Endothelial cell of umbilical vein (primary cell): Measurements from ENCODE around the gene C16orf90. TPM values are rescaled to one million over a fixed set of nuclear protein-coding genes. Genes with fewer than 3 reads are reported as not detected.

ENCODE experiments used
- BruUV-seq: library from RNA; stranded (reverse); fragments of 400-500 nt; replicated peaks from 2 replicates; lab custom pipeline; 2021; lab: Mats Ljungman, UMichigan
- CTCF ChIA-PET: fragments of 300-600, 350-600 bp; sonication (Branson Sonifier 250); formaldehyde crosslinking; loops from one replicate; lab custom pipeline; 2021; ENCODE audit warnings: antibody characterized with exemption, inconsistent platforms; lab: Charles Lee
- POLR2A ChIA-PET: fragments of 300-600, 350-600 bp; sonication (Branson Sonifier 250); formaldehyde crosslinking; loops from one replicate; lab custom pipeline; 2021; ENCODE audit warnings: antibody characterized with exemption, inconsistent platforms; lab: Charles Lee
- DNase-seq: peaks from one replicate; pipeline ENCODE4 v3.0.0-alpha.2; 2011; ENCODE audit warnings: low read depth, low spot score
- FAIRE-seq: peaks from 2 replicates; lab custom pipeline; 2011; peaks lifted over from hg19 to GRCh38; lab: Jason Lieb, UNC
- H2AFZ ChIP-seq: 2 replicates; pipeline ENCODE4 v1.6.0; 2012; ENCODE audit warnings: low read depth, low read length, control low read depth, inconsistent platforms
- H3K27ac ChIP-seq: 2 replicates; pipeline ENCODE4 v1.5.1; 2011; ENCODE audit warnings: low read depth, mild to moderate bottlenecking, control low read depth, low read length, moderate library complexity; ENCODE audit not compliant: insufficient read depth
- H3K27me3 ChIP-seq, 2 experiments: 2 replicates each; pipeline versions ENCODE4 v1.6.0 to v1.6.1; 2011; ENCODE audit warnings: low read length in 2 of 2, mixed read lengths in 1 of 2; ENCODE audit not compliant: control insufficient read depth in 2 of 2, insufficient read depth in 2 of 2
- H3K36me3 ChIP-seq, 2 experiments: 2 replicates in 1 of 2; 3 replicates in 1 of 2; pipeline ENCODE4 v1.5.1; 2011; ENCODE audit warnings: low read length in 2 of 2, mild to moderate bottlenecking in 1 of 2, moderate library complexity in 1 of 2; ENCODE audit not compliant: control insufficient read depth in 2 of 2, insufficient read depth in 2 of 2; ENCODE audit errors: extremely low read depth in 1 of 2
- H3K4me1 ChIP-seq: 3 replicates; pipeline ENCODE4 v1.5.1; 2011; ENCODE audit warnings: mild to moderate bottlenecking, low read length; ENCODE audit not compliant: control insufficient read depth, insufficient read depth; ENCODE audit errors: extremely low read depth
- H3K4me2 ChIP-seq: 2 replicates; pipeline ENCODE4 v1.6.1; 2011; ENCODE audit warnings: low read length, control low read depth, mixed read lengths; ENCODE audit not compliant: insufficient read depth
- H3K4me3 ChIP-seq, 3 experiments: fragments of 200-600 bp in 1 of 3; sonication (generic), shearing (Covaris generic) in 1 of 3; replicated peaks in 1 of 3; 2 replicates each; pipeline ENCODE4 v1.5.1; 2011 to 2016; ENCODE audit warnings: control low read depth in 3 of 3, low read length in 3 of 3, mild to moderate bottlenecking in 2 of 3, inconsistent platforms in 1 of 3, low read depth in 1 of 3, moderate library complexity in 1 of 3; ENCODE audit not compliant: insufficient read depth in 1 of 3
- H3K79me2 ChIP-seq: 2 replicates; pipeline ENCODE4 v1.6.0; 2012; ENCODE audit warnings: low read length, inconsistent platforms; ENCODE audit not compliant: control insufficient read depth, insufficient read depth
- H3K9ac ChIP-seq: replicated peaks from 2 replicates; pipeline ENCODE3; 2011; ENCODE audit warnings: low read length, control low read depth; ENCODE audit not compliant: insufficient read depth; ENCODE audit errors: extremely low read depth
- H3K9me1 ChIP-seq: replicated peaks from 3 replicates; pipeline ENCODE4 v1.6.0; 2011; ENCODE audit warnings: mild to moderate bottlenecking, low read length; ENCODE audit not compliant: control insufficient read depth, insufficient read depth; ENCODE audit errors: extremely low read depth
- H3K9me3 ChIP-seq: replicated peaks from 2 replicates; pipeline ENCODE4 v1.5.1; 2012; ENCODE audit warnings: low read length, inconsistent platforms; ENCODE audit not compliant: control insufficient read depth, insufficient read depth
- H4K20me1 ChIP-seq: replicated peaks from 2 replicates; pipeline ENCODE3; 2011; ENCODE audit warnings: mild to moderate bottlenecking, low read length; ENCODE audit not compliant: control insufficient read depth, insufficient read depth; ENCODE audit errors: extremely low read depth
- EZH2 ChIP-seq: IDR thresholded peaks from 2 replicates; pipeline ENCODE4 v1.6.1; 2012; ENCODE audit warnings: borderline replicate concordance, low read depth, mild to moderate bottlenecking, moderate library complexity, low read length, inconsistent platforms; ENCODE audit not compliant: severe bottlenecking
- FOS ChIP-seq: IDR thresholded peaks from 2 replicates; pipeline ENCODE4 v1.6.1; 2011; ENCODE audit warnings: mild to moderate bottlenecking, low read length, moderate library complexity, borderline replicate concordance; ENCODE audit not compliant: insufficient read depth
- GATA2 ChIP-seq: IDR thresholded peaks from 2 replicates; pipeline ENCODE4 v1.7.0; 2011; ENCODE audit warnings: low read depth, mild to moderate bottlenecking, moderate library complexity, mixed read lengths, low read length; ENCODE audit not compliant: insufficient read length, insufficient read depth
- JUN ChIP-seq: IDR thresholded peaks from 2 replicates; pipeline ENCODE4 v1.6.1; 2011; ENCODE audit warnings: borderline replicate concordance, low read depth; ENCODE audit not compliant: insufficient read length, insufficient read depth
- MYC ChIP-seq: IDR thresholded peaks from one replicate; pipeline ENCODE4 v1.6.1; 2011; ENCODE audit warnings: mild to moderate bottlenecking, low read depth, low read length
- POLR2A ChIP-seq: IDR thresholded peaks from 2 replicates; pipeline ENCODE4 v1.6.1; 2012; ENCODE audit warnings: low read depth, mild to moderate bottlenecking, control low read depth, low read length
- POLR2AphosphoS5 ChIP-seq: IDR thresholded peaks from 2 replicates; pipeline ENCODE4 v1.6.1; 2012; ENCODE audit warnings: low read depth, mild to moderate bottlenecking, control low read depth, low read length, moderate library complexity; ENCODE audit not compliant: insufficient read depth
- dilution Hi-C: fragments of 300-500 bp; cut with MboI; formaldehyde crosslinking; loops from one replicate; pipeline ENCODE4 v1.15.0; 2019; ENCODE audit warnings: low sequenced_read_pairs; ENCODE audit not compliant: extremely low pct_ligation_motif_present
- intact Hi-C: fragments of 100-400 bp; cut with micrococcal nuclease; formaldehyde crosslinking; loops from one replicate; pipeline ENCODE4 v1.10.0; 2022
- polyA plus RNA-seq, 4 experiments: library from polyadenylated mRNA; depleted of rRNA in 3 of 4; stranded (reverse) in 3 of 4; unstranded in 1 of 4; fragments of >200 nt; gene quantifications; 2 replicates each; pipeline versions ENCODE4 v1.2.1 to v1.2.3, GENCODE V29; 2011 to 2012; ENCODE audit warnings: missing spikeins in 1 of 4
- total RNA-seq: library from RNA; stranded (reverse); gene quantifications from 2 replicates; pipeline ENCODE4 v1.2.3, GENCODE V29; 2021
- TF ChIP-seq, protein P1 (sequence below), 2 donors: IDR thresholded peaks; 1 replicate in 1 of 2; 2 replicates in 1 of 2; pipeline ENCODE4 v1.5.1; 2011; ENCODE audit warnings: low read length in 2 of 2, mild to moderate bottlenecking in 2 of 2, moderate library complexity in 2 of 2, control low read depth in 1 of 2, inconsistent platforms in 1 of 2, low read depth in 1 of 2; ENCODE audit not compliant: insufficient read depth in 1 of 2; ENCODE audit errors: extremely low read depth in 1 of 2
- TF ChIP-seq, protein P2 (sequence below): IDR thresholded peaks from 2 replicates; pipeline ENCODE4 v1.6.1; 2011; ENCODE audit not compliant: insufficient read depth, insufficient read length

C16orf90 gene
- total and polyA plus RNA-seq, 2 donors (not counting 3 experiments of a cell fraction or from before 2014, with no cell fraction given) = not detected

- dilution Hi-C loops (no loop called here), intact Hi-C loops (no loop called here)
- H3K79me2 ChIP-seq = no peaks in the 10 kb centered on the region
- H4K20me1 ChIP-seq = no peaks in the 10 kb centered on the region
- H3K27me3 ChIP-seq = no peaks in the 10 kb centered on the region
- no TSS peak for BruUV-seq
- H3K4me3 ChIP-seq = no peak overlapping the region
- FAIRE-seq (no peak), DNase-seq (no peak)
- no peaks in the 10 kb centered on the region for H3K4me1 ChIP-seq
- H3K9me1 ChIP-seq = no peaks in the 10 kb centered on the region
- no peaks in the 10 kb centered on the region for H3K9me3 ChIP-seq
- no peak overlapping the region for H3K4me2 ChIP-seq
- ChIA-PET CTCF (no interaction called here), POLR2A (no interaction called here)
- no peak overlapping the region for H3K9ac ChIP-seq
- H3K27ac ChIP-seq = no peak overlapping the region
- TF ChIP-seq EZH2 (no peak), MYC (no peak), JUN (no peak), FOS (no peak), POLR2A (no peak), POLR2AphosphoS5 (no peak), GATA2 (no peak)
- TF ChIP-seq, protein P1, sequence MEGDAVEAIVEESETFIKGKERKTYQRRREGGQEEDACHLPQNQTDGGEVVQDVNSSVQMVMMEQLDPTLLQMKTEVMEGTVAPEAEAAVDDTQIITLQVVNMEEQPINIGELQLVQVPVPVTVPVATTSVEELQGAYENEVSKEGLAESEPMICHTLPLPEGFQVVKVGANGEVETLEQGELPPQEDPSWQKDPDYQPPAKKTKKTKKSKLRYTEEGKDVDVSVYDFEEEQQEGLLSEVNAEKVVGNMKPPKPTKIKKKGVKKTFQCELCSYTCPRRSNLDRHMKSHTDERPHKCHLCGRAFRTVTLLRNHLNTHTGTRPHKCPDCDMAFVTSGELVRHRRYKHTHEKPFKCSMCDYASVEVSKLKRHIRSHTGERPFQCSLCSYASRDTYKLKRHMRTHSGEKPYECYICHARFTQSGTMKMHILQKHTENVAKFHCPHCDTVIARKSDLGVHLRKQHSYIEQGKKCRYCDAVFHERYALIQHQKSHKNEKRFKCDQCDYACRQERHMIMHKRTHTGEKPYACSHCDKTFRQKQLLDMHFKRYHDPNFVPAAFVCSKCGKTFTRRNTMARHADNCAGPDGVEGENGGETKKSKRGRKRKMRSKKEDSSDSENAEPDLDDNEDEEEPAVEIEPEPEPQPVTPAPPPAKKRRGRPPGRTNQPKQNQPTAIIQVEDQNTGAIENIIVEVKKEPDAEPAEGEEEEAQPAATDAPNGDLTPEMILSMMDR (IDR thresholded peaks at IDR 0.05; ENCODE audit: extremely low read depth in 1 of 2, insufficient read depth in 1 of 2, low read depth in 1 of 2, low read length in 2 of 2) = no peak
- TF ChIP-seq, protein P2, sequence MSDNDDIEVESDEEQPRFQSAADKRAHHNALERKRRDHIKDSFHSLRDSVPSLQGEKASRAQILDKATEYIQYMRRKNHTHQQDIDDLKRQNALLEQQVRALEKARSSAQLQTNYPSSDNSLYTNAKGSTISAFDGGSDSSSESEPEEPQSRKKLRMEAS = no peak
- H3K36me3 ChIP-seq = no peaks in the 10 kb centered on the region
- no peak overlapping the region for H2AFZ ChIP-seq
Measured at GRCh38 chr16:3494386-3494973, 809 bp downstream of the C16orf90 start.
